K562 (cell line): ENCODE data around the gene TICRR. TPM values are rescaled to one million over a fixed set of nuclear protein-coding genes. Genes with fewer than 3 reads are reported as not detected.

Source experiments
- ATAC-seq: fragments of 200-7000 bp; cut with Tn5 transposase; 3 replicates; pipeline ENCODE4 v1.9.1; 2020; ENCODE audit warnings: moderate library complexity
- BruUV-seq: library from RNA; stranded (reverse); fragments of 400-500 nt; replicated peaks from 2 replicates; lab custom pipeline; 2021; lab: Mats Ljungman, UMichigan
- CTCF ChIA-PET: fragments of 300-600 bp; formaldehyde crosslinking; extraction: SDS; loops from one replicate; lab custom pipeline; 2021; ENCODE audit warnings: low intra/inter-chr PET ratio; lab: Yijun Ruan, JAX
- POLR2A ChIA-PET: fragments of 300-600, 350-650 bp; sonication (Branson Sonifier 250); formaldehyde crosslinking; extraction: SDS; loops from one replicate; lab custom pipeline; 2021; ENCODE audit warnings: antibody characterized with exemption, inconsistent platforms; lab: Yijun Ruan, JAX
- DNase-seq, 4 experiments: peaks; one replicate each; pipeline versions ENCODE4 v3.0.0 to v3.0.0-alpha.2; 2011 to 2018; ENCODE audit warnings: low spot score in 3 of 4, mixed read lengths in 3 of 4; ENCODE audit errors: extremely low read depth in 1 of 4
- FAIRE-seq: peaks from 2 replicates; lab custom pipeline; 2011; peaks lifted over from hg19 to GRCh38; lab: Jason Lieb, UNC
- H2AFZ ChIP-seq: 2 replicates; pipeline ENCODE4 v1.6.0; 2011; ENCODE audit warnings: low read depth, low read length, control low read depth, inconsistent platforms
- H3K27ac ChIP-seq: fragments of 200-600 bp; 3 replicates; pipeline ENCODE4 v1.8.0; 2011; ENCODE audit warnings: low read depth, mild to moderate bottlenecking, control low read depth, inconsistent platforms, low read length, moderate library complexity, mixed read lengths; ENCODE audit errors: extremely low read depth
- H3K27me3 ChIP-seq, 2 experiments: fragments of 300-600 bp in 1 of 2; 2 replicates in 1 of 2; 3 replicates in 1 of 2; pipeline versions ENCODE4 v1.6.0 to v1.8.0; 2011; ENCODE audit warnings: inconsistent platforms in 2 of 2, low read length in 2 of 2, mild to moderate bottlenecking in 1 of 2, mixed read lengths in 1 of 2, moderate library complexity in 1 of 2; ENCODE audit not compliant: control insufficient read depth in 2 of 2, insufficient read depth in 2 of 2
- H3K36me3 ChIP-seq: fragments of 300-600 bp; 3 replicates; pipeline ENCODE4 v1.8.0; 2011; ENCODE audit warnings: mild to moderate bottlenecking, low read length, inconsistent platforms; ENCODE audit not compliant: control insufficient read depth, insufficient read depth
- H3K4me1 ChIP-seq, 2 experiments: fragments of 200-600 bp in 1 of 2; replicated peaks in 1 of 2; 2 replicates in 1 of 2; 3 replicates in 1 of 2; pipeline versions ENCODE4 v1.5.1 to v1.8.0; 2011; ENCODE audit warnings: inconsistent platforms in 2 of 2, low read length in 2 of 2, mild to moderate bottlenecking in 1 of 2, mixed read lengths in 1 of 2, moderate library complexity in 1 of 2; ENCODE audit not compliant: control insufficient read depth in 2 of 2, insufficient read depth in 2 of 2
- H3K4me2 ChIP-seq: 2 replicates; pipeline ENCODE4 v1.6.1; 2011; ENCODE audit warnings: low read length, control low read depth, inconsistent platforms, mixed read lengths; ENCODE audit not compliant: insufficient read depth
- H3K4me3 ChIP-seq: fragments of 200-600 bp; sonication (generic), shearing (Covaris generic); 2 replicates; pipeline ENCODE4 v1.5.1; 2016; ENCODE audit warnings: control low read depth, inconsistent platforms
- H3K79me2 ChIP-seq: fragments of 200-600 bp; 3 replicates; pipeline ENCODE4 v1.8.0; 2011; ENCODE audit warnings: low read length, inconsistent platforms; ENCODE audit not compliant: control insufficient read depth, insufficient read depth
- H3K9ac ChIP-seq, 2 experiments: 2 replicates each; pipeline versions ENCODE4 v1.6.0 to v1.6.1; 2011; ENCODE audit warnings: low read depth in 2 of 2, low read length in 2 of 2, control low read depth in 1 of 2, inconsistent platforms in 1 of 2, mild to moderate bottlenecking in 1 of 2, mixed read lengths in 1 of 2; ENCODE audit not compliant: insufficient read depth in 1 of 2
- H3K9me1 ChIP-seq: one replicate; pipeline ENCODE4 v1.6.0; 2011; ENCODE audit warnings: inconsistent platforms, mild to moderate bottlenecking, low read length, moderate library complexity; ENCODE audit not compliant: control insufficient read depth, insufficient read depth
- H3K9me3 ChIP-seq: replicated peaks from 2 replicates; pipeline ENCODE4 v1.5.1; 2011; ENCODE audit warnings: low read depth, low read length, inconsistent platforms; ENCODE audit not compliant: control insufficient read depth, insufficient read depth
- H4K20me1 ChIP-seq: replicated peaks from 2 replicates; pipeline ENCODE4 v1.6.1; 2011; ENCODE audit warnings: low read length, inconsistent platforms, mixed read lengths; ENCODE audit not compliant: control insufficient read depth, insufficient read depth
- POLR2G ChIP-seq: fragments of 200-400 bp; formaldehyde crosslinking; IDR thresholded peaks from 2 replicates; pipeline ENCODE4 v1.6.1; 2017; ENCODE audit warnings: low read depth, mild to moderate bottlenecking, antibody characterized with exemption, low read length, moderate library complexity
- POLR3G ChIP-seq: IDR thresholded peaks from 2 replicates; pipeline ENCODE4 v1.6.1; 2011; ENCODE audit not compliant: insufficient read length, insufficient replicate concordance; ENCODE audit errors: extremely low read depth
- SMARCE1 ChIP-seq: fragments of 450-650 bp; IDR thresholded peaks from 2 replicates; pipeline ENCODE4 v1.7.1; 2016; ENCODE audit warnings: mild to moderate bottlenecking
- TAF1 ChIP-seq: IDR thresholded peaks from 2 replicates; pipeline ENCODE4 v1.6.1; 2011; ENCODE audit warnings: mild to moderate bottlenecking, low read length, moderate library complexity; ENCODE audit not compliant: insufficient read depth, control insufficient read depth, severe bottlenecking; ENCODE audit errors: extremely low read depth
- THAP7 ChIP-seq: fragments of 250-450 bp; sonication (Bioruptor Pico); IDR thresholded peaks from 2 replicates; pipeline ENCODE4 v1.5.0; 2021
- ZNF212 ChIP-seq: fragments of 450-650 bp; formaldehyde crosslinking; IDR thresholded peaks from 2 replicates; pipeline ENCODE4 v1.4.0; 2020; ENCODE audit warnings: mild to moderate bottlenecking
- WGBS: fragments of 100-300 bp; shearing (Covaris generic); methylation state at CpG from one replicate; pipeline ENCODE4 v1.1.6; 2016; ENCODE audit warnings: low coverage, mixed read lengths; ENCODE audit not compliant: insufficient coverage; ENCODE audit errors: missing lambda C conversion rate; 5-methylcytosine and 5-hydroxymethylcytosine counted together
- in situ Hi-C: fragments of 300-500 bp; cut with MboI; formaldehyde crosslinking; loops from 4 replicates; pipeline ENCODE4 v1.15.0; 2018; ENCODE audit warnings: inconsistent platforms, mixed read lengths
- intact Hi-C: fragments of 100-400 bp; cut with micrococcal nuclease; formaldehyde crosslinking; loops from 2 replicates; pipeline ENCODE4 v1.14.2; 2022
- polyA plus RNA-seq, 8 experiments: library from polyadenylated mRNA; depleted of rRNA in 4 of 8; stranded (reverse) in 5 of 8; unstranded in 3 of 8; fragments of >200 nt; fragmentation: Nextera tagmentation in 2 of 8; fragmentation: Illumina TruSeq in 1 of 8; extraction: Ambion mirVana in 2 of 8; extraction: Trizol in 1 of 8; gene quantifications; 2 replicates each; pipeline versions ENCODE4 v1.2.1 to v1.2.3, GENCODE V29; 2011 to 2014; ENCODE audit warnings: inconsistent platforms in 1 of 8, missing spikeins in 1 of 8
- total RNA-seq, 7 experiments: library from RNA; depleted of rRNA in 6 of 7; stranded (reverse); fragments of >200 nt in 6 of 7; fragmentation: Illumina TruSeq in 2 of 7; extraction: Trizol in 2 of 7; gene quantifications; 2 replicates each; pipeline versions ENCODE4 v1.2.1 to v1.2.3, GENCODE V29; 2011 to 2021; ENCODE audit warnings: low replicate concordance in 1 of 7

Gene TICRR
- total and polyA plus RNA-seq, 9 of the 15 experiments (the other 6 are each of a cell fraction or from before 2014, with no cell fraction given): 0.84 to 22.9 (median 13.7) TPM

- TF ChIP-seq THAP7 (no peak), ZNF212 (CRISPR knock-in tag) (no peak)
Observed at GRCh38 chr15:89627256-89627970, 52.1 kb downstream of the TICRR start (continued).

- no peaks in the 10 kb centered on the region for H4K20me1 ChIP-seq
- H3K9me1 ChIP-seq: no peaks in the 10 kb centered on the region
- intact Hi-C loops: no loop called here
- TF ChIP-seq SMARCE1 (no peak), TAF1 (no peak), POLR3G (no peak), POLR2G (peak; percentile 63)
- TF ChIP-seq, all 486 proteins: peak for 1
- ChIA-PET POLR2A (interaction anchor here (0.8 kb wide), 2 partner anchors 11 to 13 kb away, joined by 3 read pairs; no protein-coding TSS in a partner anchor), CTCF (no interaction called here)
- H2AFZ ChIP-seq: no peak overlapping the region
- no peak overlapping the region for H3K27ac ChIP-seq
- in situ Hi-C loops: no loop called here
- no peak overlapping the region for H3K4me2 ChIP-seq
- DNase-seq (peak in 1 of 4 experiments; percentile 4), ATAC-seq (no peak), FAIRE-seq (no peak)
- H3K4me3 ChIP-seq: no peak overlapping the region
- H3K36me3 ChIP-seq: peaks cover 88% of the 10 kb centered on the region
- H3K9ac ChIP-seq: no peak overlapping the region
- no TSS peak for BruUV-seq
- peaks cover 2% of the 10 kb centered on the region; the same call in 1 of the 2 replicates for H3K9me3 ChIP-seq
- H3K79me2 ChIP-seq: no peaks in the 10 kb centered on the region
- no peaks in the 10 kb centered on the region for H3K27me3 ChIP-seq
- no peaks in the 10 kb centered on the region; a peak in 1 of 5 replicates for H3K4me1 ChIP-seq
- 91% methylated on average over 9 of the region's 21 CpGs for WGBS
Observed at GRCh38 chr15:89628301-89628700, 53.0 kb downstream of the TICRR start.
